ENCODE data around the gene CCDC88C.

GRCh38 chr14:91243074-91243471, 174.5 kb downstream of the CCDC88C start:
- TF ChIP-seq, protein P1, sequence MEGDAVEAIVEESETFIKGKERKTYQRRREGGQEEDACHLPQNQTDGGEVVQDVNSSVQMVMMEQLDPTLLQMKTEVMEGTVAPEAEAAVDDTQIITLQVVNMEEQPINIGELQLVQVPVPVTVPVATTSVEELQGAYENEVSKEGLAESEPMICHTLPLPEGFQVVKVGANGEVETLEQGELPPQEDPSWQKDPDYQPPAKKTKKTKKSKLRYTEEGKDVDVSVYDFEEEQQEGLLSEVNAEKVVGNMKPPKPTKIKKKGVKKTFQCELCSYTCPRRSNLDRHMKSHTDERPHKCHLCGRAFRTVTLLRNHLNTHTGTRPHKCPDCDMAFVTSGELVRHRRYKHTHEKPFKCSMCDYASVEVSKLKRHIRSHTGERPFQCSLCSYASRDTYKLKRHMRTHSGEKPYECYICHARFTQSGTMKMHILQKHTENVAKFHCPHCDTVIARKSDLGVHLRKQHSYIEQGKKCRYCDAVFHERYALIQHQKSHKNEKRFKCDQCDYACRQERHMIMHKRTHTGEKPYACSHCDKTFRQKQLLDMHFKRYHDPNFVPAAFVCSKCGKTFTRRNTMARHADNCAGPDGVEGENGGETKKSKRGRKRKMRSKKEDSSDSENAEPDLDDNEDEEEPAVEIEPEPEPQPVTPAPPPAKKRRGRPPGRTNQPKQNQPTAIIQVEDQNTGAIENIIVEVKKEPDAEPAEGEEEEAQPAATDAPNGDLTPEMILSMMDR (IDR thresholded peaks at IDR 0.05; ENCODE audit: low read length): no peak
- TF ChIP-seq EZH2 (IDR thresholded peaks at IDR 0.05; ENCODE audit: borderline replicate concordance, low read length): no peak
